Activated CD4-positive, alpha-beta T cell treated with anti-CD3 and anti-CD28 coated beads for 24 hours (primary cell): ENCODE data around the gene NPL.

Experiments
- DNase-seq, 2 donors: peaks; one replicate each; pipeline ENCODE4 v3.0.0-alpha.2; 2020; ENCODE audit warnings: low read depth in 2 of 2

Gene NPL

GRCh38 chr1:182816863-182817262, 27.3 kb downstream of the NPL start:
- DNase-seq: no peak

GRCh38 chr1:182817802-182818201, 28.2 kb downstream of the NPL start:
- no peak for DNase-seq

GRCh38 chr1:182823220-182823619, 33.6 kb downstream of the NPL start:
- no peak for DNase-seq

- no peak for DNase-seq
These were observed 37.3 kb downstream of the NPL start for GRCh38 chr1:182826892-182827291.

GRCh38 chr1:182829285-182829932, 39.8 kb downstream of the NPL start:
- DNase-seq: no peak

- DNase-seq: no peak
These were observed 43.7 kb downstream of the NPL start for GRCh38 chr1:182833271-182833670.

GRCh38 chr1:182834326-182834725, 44.8 kb downstream of the NPL start:
- no peak for DNase-seq

GRCh38 chr1:182835806-182836205, 46.2 kb downstream of the NPL start:
- DNase-seq: no peak

- DNase-seq: peak; percentile 91 to 95
These were observed 49.9 kb downstream of the NPL start, which contains the start of gene DHX9 for GRCh38 chr1:182839209-182840066. Gene DHX9 (plus strand): TSS chr1:182839347. CDS start chr1:182842567, 3,220 bp downstream.

GRCh38 chr1:182841368-182841988, 51.9 kb downstream of the NPL start:
- no peak for DNase-seq

- DNase-seq: no peak
These were observed 52.7 kb downstream of the NPL start for GRCh38 chr1:182842265-182842664.

- DNase-seq: no peak
These were observed 55.8 kb downstream of the NPL start for GRCh38 chr1:182845379-182845778.

GRCh38 chr1:182845894-182846293, 56.3 kb downstream of the NPL start:
- no peak for DNase-seq

- DNase-seq: no peak
These were observed 57.5 kb downstream of the NPL start for GRCh38 chr1:182847105-182847504.

GRCh38 chr1:182848736-182849135, 59.2 kb downstream of the NPL start:
- DNase-seq: no peak

- no peak for DNase-seq
These were observed 60.7 kb downstream of the NPL start for GRCh38 chr1:182850319-182850718.

GRCh38 chr1:182851825-182852224, 62.3 kb downstream of the NPL start:
- no peak for DNase-seq

GRCh38 chr1:182855911-182856310, 66.3 kb downstream of the NPL start:
- no peak for DNase-seq

- no peak for DNase-seq
These were observed 67.6 kb downstream of the NPL start for GRCh38 chr1:182857212-182857611.

GRCh38 chr1:182860658-182861057, 71.1 kb downstream of the NPL start:
- DNase-seq: no peak

GRCh38 chr1:182861994-182862393, 72.4 kb downstream of the NPL start:
- no peak for DNase-seq

- no peak for DNase-seq
These were observed 73.3 kb downstream of the NPL start for GRCh38 chr1:182862827-182863226.

GRCh38 chr1:182863940-182864339, 74.4 kb downstream of the NPL start:
- no peak for DNase-seq
